ENCODE measurements around the gene NHLRC4.

Gene NHLRC4

GRCh38 chr16:561957-562938 lies 4.6 kb upstream of the NHLRC4 start:
- FAIRE-seq: no peak
- no peak for DNase-seq (ENCODE audit: extremely low spot score, insufficient read length, low read depth)

GRCh38 chr16:563072-563644 lies 3.6 kb upstream of the NHLRC4 start:
- DNase-seq (ENCODE audit: extremely low spot score, insufficient read length, low read depth) (no peak), FAIRE-seq (no peak)

- FAIRE-seq: no peak
- no peak for DNase-seq (ENCODE audit: extremely low spot score, insufficient read length, low read depth)
Measured at GRCh38 chr16:564690-565418, 2.0 kb upstream of the NHLRC4 start.

- FAIRE-seq: no peak
- no peak for DNase-seq (ENCODE audit: extremely low spot score, insufficient read length, low read depth)
Measured at GRCh38 chr16:565419-566330, 1.1 kb upstream of the NHLRC4 start.

GRCh38 chr16:567373-568256 lies 810 bp downstream of the NHLRC4 start:
- no peak for FAIRE-seq
- DNase-seq (ENCODE audit: extremely low spot score, insufficient read length, low read depth): no peak

GRCh38 chr16:568401-569258 lies 1.8 kb downstream of the NHLRC4 start:
- no peak for DNase-seq (ENCODE audit: extremely low spot score, insufficient read length, low read depth)
- no peak for FAIRE-seq

GRCh38 chr16:569445-570254 lies 2.8 kb downstream of the NHLRC4 start, which contains the start of gene PIGQ:
Gene PIGQ (plus strand): TSS chr16:569968. CDS start chr16:574075, 4,107 bp downstream.
- peak; percentile 48 for FAIRE-seq
- peak; percentile 86 for DNase-seq (ENCODE audit: extremely low spot score, insufficient read length, low read depth)

- FAIRE-seq: no peak
- DNase-seq (ENCODE audit: extremely low spot score, insufficient read length, low read depth): no peak
Measured at GRCh38 chr16:572865-573650, 6.3 kb downstream of the NHLRC4 start.

- FAIRE-seq (no peak), DNase-seq (ENCODE audit: extremely low spot score, insufficient read length, low read depth) (no peak)
Measured at GRCh38 chr16:574021-574760, 7.4 kb downstream of the NHLRC4 start.

- FAIRE-seq: no peak
- DNase-seq (ENCODE audit: extremely low spot score, insufficient read length, low read depth): no peak
Measured at GRCh38 chr16:575354-576196, 8.8 kb downstream of the NHLRC4 start.

- DNase-seq (ENCODE audit: extremely low spot score, insufficient read length, low read depth) (no peak), FAIRE-seq (no peak)
Measured at GRCh38 chr16:576197-576822, 9.5 kb downstream of the NHLRC4 start.

GRCh38 chr16:576823-577201 lies 10.0 kb downstream of the NHLRC4 start:
- no peak for FAIRE-seq
- DNase-seq (ENCODE audit: extremely low spot score, insufficient read length, low read depth): no peak

GRCh38 chr16:577796-578195 lies 11.0 kb downstream of the NHLRC4 start:
- no peak for DNase-seq (ENCODE audit: extremely low spot score, insufficient read length, low read depth)
- no peak for FAIRE-seq

GRCh38 chr16:578232-578869 lies 11.5 kb downstream of the NHLRC4 start:
- DNase-seq (ENCODE audit: extremely low spot score, insufficient read length, low read depth): no peak
- no peak for FAIRE-seq

Data from GM18507 (cell line).